ENCODE results near the gene TTF2. TPM values are rescaled to one million over a fixed set of nuclear protein-coding genes. Genes with fewer than 3 reads are reported as not detected.

TTF2 gene
- total RNA-seq, 6 experiments from 2014 or later = 2.3 to 6.0 (median 4.3) TPM

GRCh38 chr1:117136749-117137148, 76.6 kb downstream of the TTF2 start:
- H3K4me3 ChIP-seq = no peak overlapping the region
- H3K9me3 ChIP-seq = no peaks in the 10 kb centered on the region
- intact Hi-C loops (cut with DNase I) = no loop called here
- ATAC-seq (no peak), DNase-seq (no peak)
- no peaks in the 10 kb centered on the region for H3K27me3 ChIP-seq
- TF ChIP-seq CTCF (IDR thresholded peaks at IDR 0.05) (no peak), POLR2A (IDR thresholded peaks at IDR 0.05) (no peak)
- 29% methylated on average over 1 of the region's 2 CpGs for WGBS (ENCODE audit: insufficient coverage, low coverage, low lambda C conversion rate, missing lambda C conversion rate)
- no peaks in the 10 kb centered on the region for H3K4me1 ChIP-seq
- H3K36me3 ChIP-seq = no peaks in the 10 kb centered on the region
- no peak overlapping the region for H3K27ac ChIP-seq

- no peak for ATAC-seq
Observed at GRCh38 chr1:117137281-117137855, 77.2 kb downstream of the TTF2 start.

GRCh38 chr1:117138106-117138505, 78.0 kb downstream of the TTF2 start:
- no peaks in the 10 kb centered on the region for H3K27me3 ChIP-seq
- H3K27ac ChIP-seq = no peak overlapping the region
- ATAC-seq (no peak), DNase-seq (no peak)
- H3K9me3 ChIP-seq = no peaks in the 10 kb centered on the region
- H3K4me1 ChIP-seq = no peaks in the 10 kb centered on the region
- no peaks in the 10 kb centered on the region for H3K36me3 ChIP-seq
- WGBS (ENCODE audit: insufficient coverage, low coverage, low lambda C conversion rate, missing lambda C conversion rate) = 88% methylated on average over 2 of the region's 3 CpGs
- no peak for TF ChIP-seq CTCF (IDR thresholded peaks at IDR 0.05)
- no peak for TF ChIP-seq POLR2A (IDR thresholded peaks at IDR 0.05)
- intact Hi-C loops (cut with DNase I) = no loop called here
- H3K4me3 ChIP-seq = no peak overlapping the region

More at GRCh38 chr1:117137281-117137855, 77.2 kb downstream of the TTF2 start:
- H3K9me3 ChIP-seq = no peaks in the 10 kb centered on the region
- no peak overlapping the region for H3K4me3 ChIP-seq
- DNase-seq = no peak
- no peaks in the 10 kb centered on the region for H3K4me1 ChIP-seq
- H3K27me3 ChIP-seq = no peaks in the 10 kb centered on the region
- 74% methylated on average over 2 of the region's 3 CpGs for WGBS (ENCODE audit: insufficient coverage, low coverage, low lambda C conversion rate, missing lambda C conversion rate)
- H3K36me3 ChIP-seq = no peaks in the 10 kb centered on the region
- TF ChIP-seq CTCF (IDR thresholded peaks at IDR 0.05) = no peak
- TF ChIP-seq POLR2A (IDR thresholded peaks at IDR 0.05) = no peak
- H3K27ac ChIP-seq = no peak overlapping the region
- intact Hi-C loops (cut with DNase I) = no loop called here

- no peak for ATAC-seq
- DNase-seq = no peak
- TF ChIP-seq CTCF (IDR thresholded peaks at IDR 0.05) = no peak
- no peaks in the 10 kb centered on the region for H3K27me3 ChIP-seq
- no peaks in the 10 kb centered on the region for H3K9me3 ChIP-seq
- intact Hi-C loops (cut with DNase I) = no loop called here
- 92% methylated on average over 1 of the region's 1 CpG for WGBS (ENCODE audit: insufficient coverage, low coverage, low lambda C conversion rate, missing lambda C conversion rate)
- H3K36me3 ChIP-seq = no peaks in the 10 kb centered on the region
- H3K4me3 ChIP-seq = no peak overlapping the region
- H3K4me1 ChIP-seq = no peaks in the 10 kb centered on the region
- H3K27ac ChIP-seq = no peak overlapping the region
Observed at GRCh38 chr1:117138561-117138960, 78.4 kb downstream of the TTF2 start.

- WGBS (ENCODE audit: insufficient coverage, low coverage, low lambda C conversion rate, missing lambda C conversion rate) = 61% methylated on average over 2 of the region's 2 CpGs
- no peaks in the 10 kb centered on the region for H3K4me1 ChIP-seq
- H3K4me3 ChIP-seq = no peak overlapping the region
- intact Hi-C loops (cut with DNase I) = no loop called here
- ATAC-seq = no peak
- DNase-seq = no peak
- H3K27ac ChIP-seq = no peak overlapping the region
- TF ChIP-seq POLR2A (IDR thresholded peaks at IDR 0.05) (no peak), CTCF (IDR thresholded peaks at IDR 0.05) (no peak)
- H3K9me3 ChIP-seq = no peaks in the 10 kb centered on the region
- no peaks in the 10 kb centered on the region for H3K27me3 ChIP-seq
- no peaks in the 10 kb centered on the region for H3K36me3 ChIP-seq
Observed at GRCh38 chr1:117142200-117142599, 82.1 kb downstream of the TTF2 start.
